NCI-H510A treated with DMSO at 0.1 percent for 48 hours (cell line): ENCODE data around the gene C20orf144.

Experiments
- DNase-seq: peaks from one replicate; lab custom pipeline; 2025; lab: John Stamatoyannopoulos, UW

The C20orf144 gene

DNA sequence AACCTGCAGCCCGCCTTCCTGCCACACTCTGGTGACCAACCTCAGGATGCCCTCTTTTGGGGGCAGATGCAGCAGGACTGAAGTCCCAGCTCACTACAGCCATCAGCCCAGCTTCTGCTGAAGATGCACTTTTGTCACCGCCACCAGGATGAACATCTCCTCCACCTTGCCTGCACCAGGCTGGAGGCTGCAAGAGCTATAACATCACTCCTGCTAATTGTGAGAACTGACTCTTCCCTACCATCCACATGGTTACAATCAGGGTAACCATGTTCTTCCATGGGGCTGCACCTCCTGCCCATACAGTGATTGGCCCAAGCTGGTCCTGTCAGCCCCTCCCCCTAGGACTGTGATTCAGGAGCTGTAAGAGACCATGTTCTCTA, 2.6 kb downstream of the C20orf144 start:
- no peak for DNase-seq

DNA sequence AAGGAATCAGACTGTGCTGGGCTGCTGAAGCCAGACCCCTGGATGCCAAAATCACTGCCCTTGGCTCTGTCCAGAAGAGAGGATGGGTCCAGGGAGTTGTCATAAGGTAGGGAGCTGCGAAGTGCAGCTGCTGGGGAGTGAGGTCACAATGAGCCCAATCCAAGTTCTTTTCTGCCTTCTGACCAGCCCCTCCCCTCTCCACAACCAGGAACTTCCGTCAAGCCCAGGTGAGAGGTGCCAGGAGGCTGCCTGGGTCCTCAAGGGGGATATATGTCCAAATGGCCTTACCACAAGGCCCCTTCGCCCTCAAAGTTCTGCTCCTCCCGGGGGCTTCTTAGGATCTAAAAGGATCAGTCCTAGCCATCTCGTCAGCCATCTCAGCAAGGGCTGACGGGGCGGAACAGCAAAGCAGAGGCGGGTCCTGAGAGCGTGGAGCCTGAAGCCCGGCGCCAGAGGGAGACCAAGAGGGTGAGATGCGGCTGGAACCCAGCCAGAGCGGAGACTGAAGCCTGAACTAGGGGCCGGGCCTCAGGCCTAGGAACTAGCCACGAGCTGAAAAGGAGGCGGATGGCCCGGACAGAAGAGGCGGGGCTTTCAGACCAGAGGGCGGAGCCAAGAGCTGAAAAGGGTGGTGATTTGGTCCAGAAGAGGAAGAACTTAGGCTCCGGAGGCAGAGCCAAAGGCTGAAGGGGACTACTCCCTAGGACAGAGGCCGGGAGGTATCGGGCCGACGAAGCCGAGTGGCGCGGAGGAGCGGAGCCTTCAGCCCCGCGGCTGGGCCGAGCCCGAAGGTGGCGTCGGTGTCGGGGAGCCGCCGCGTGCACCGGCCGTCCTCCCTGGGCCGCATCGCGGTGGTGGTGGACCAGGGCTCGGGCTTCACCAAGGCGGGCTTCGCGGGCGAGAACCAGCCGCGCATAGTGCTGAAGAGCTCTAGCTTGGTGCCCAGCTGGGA, 4.4 kb downstream of the C20orf144 start, which contains the start of gene ACTL10:
TSS of gene ACTL10 (plus strand) at position 651 of the 952 bp plus-strand sequence. CDS start 555 bp downstream, outside the sequence.
- DNase-seq, result peak; percentile 92

DNA sequence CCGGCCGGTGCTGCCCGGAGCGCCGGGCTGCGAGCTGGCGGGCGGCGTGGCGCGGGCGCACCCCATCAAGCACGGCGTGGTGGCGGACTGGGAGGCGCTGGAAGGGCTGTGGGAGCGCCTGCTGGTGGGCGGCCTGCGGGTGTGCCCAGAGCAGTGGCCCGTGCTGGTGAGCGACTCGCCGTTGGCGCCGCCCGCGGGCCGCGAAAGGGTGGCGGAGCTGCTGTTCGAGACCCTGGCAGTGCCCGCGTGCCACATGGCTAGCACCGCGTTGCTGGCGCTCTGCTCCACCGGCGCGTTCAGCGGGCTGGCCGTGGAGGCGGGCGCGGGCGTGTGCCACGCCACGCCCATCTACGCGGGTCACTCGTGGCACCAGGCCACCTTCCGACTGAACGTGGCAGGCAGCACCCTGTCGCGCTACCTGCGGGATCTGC, 5.1 kb downstream of the C20orf144 start:
- no peak for DNase-seq

DNA sequence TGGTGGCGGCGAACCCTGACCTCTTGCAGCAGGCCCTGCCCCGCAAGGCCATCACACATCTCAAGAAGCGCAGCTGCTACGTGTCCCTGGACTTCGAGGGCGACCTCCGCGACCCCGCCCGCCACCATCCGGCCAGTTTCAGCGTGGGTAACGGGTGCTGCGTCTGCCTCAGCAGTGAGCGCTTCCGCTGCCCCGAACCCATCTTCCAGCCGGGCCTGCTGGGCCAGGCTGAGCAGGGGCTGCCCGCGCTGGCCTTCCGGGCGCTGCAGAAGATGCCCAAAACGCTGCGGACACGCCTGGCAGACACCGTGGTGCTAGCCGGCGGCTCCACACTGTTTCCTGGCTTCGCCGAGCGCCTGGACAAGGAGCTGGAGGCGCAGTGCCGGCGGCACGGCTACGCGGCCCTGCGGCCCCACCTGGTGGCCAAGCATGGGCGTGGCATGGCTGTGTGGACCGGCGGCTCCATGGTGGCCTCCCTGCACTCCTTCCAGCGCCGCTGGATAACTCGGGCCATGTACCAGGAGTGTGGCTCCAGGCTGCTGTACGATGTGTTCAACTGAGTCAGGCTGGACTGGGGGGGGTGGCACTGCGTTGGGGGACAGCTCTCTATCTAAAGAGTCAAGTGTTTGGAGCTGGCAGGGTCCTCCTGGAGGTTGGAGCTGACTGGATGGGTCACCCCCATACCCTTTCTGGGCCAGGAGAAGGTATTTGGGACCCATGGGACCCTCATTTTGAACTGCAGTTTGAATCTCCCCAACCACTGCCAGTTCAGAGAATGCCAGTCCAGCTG, 5.7 kb downstream of the C20orf144 start:
- peak; percentile 35 for DNase-seq

DNA sequence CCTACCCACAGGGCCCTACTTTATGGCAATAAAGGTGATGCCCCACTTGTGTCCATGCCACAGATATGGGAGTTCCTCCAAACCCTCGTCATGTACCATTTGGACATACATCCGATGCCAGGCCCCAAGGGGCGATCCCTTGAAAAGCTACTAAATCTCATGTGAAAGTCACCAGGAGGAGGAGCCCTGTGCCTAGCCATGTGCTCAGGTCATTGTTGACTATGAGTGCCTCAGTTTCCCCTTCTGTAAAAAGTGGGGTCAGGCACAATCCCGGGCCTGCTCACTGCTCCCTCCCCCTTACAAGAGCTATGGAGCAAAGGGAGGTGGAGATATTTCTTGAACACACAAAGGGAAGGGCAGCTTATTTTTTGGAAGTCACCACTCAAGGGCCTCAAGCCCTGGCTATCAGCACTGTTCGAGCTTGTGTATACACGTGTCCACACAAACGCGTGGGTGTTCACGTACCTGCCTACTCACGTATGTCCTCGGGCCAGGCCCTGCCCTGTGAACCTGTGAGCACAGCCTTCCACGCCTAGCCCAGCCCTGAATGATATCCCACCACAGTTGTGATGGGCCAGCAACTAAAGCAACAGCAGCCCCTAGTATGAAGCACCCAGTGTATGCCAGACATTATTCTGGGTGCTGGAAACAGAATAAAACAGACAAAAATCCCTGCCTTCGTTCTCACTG, 6.5 kb downstream of the C20orf144 start:
- no peak for DNase-seq

DNA sequence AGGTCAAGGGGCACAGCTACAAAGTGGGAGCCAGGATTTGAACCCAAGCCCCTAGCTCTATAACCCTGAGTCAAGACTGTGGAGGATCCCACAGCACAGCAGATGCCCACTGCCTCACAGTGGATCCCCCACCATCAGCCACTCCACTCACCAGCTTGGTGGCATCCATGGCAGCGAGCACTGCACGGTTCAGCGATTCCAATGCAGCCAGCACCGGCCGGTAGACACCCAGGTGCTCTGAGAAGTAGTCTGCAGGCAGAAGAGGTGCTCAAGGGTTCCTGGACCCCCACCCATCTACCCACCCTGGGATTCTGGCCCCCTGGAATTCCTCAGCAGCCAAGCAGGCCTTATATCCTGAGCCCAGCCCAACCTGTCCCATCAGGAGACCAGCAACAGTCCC, 7.1 kb downstream of the C20orf144 start:
- DNase-seq, result no peak

DNA sequence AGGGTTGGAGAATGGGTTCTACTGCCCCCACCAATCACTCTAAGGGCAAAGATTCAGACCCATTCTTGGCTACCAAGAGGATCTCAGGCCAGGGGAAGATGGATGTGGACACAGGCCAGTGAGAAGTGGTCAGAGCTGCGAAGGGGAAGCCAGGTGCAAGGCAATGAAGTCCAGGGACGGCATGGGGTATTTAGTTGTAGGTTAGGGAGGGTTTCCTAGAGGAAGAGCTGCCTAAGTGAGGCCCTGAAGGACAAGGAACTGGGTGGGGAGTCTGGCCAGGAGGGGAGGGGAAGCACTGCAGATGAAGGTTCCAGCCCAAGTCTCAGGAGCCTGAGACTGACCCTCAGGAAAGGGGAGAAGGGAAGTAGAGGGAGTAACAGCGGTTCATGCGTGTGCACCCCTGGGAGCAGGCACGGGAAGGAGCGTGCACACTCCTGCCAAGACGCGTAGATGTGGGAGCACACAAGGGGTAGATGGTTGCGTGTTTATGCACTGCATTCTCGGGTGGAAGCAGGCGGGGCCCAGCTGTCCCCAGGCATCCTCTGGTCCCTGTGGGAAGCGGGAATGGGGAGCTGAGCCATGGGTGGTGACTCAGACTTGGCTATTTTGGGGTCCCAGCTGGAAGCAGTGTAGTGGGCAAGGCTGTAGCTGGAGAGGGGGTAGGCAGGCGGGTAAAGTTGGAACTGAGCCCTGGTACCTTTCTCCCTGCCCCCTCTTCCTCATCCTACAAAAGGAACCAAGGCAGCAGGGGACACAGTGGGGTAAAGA, 7.9 kb downstream of the C20orf144 start:
- no peak for DNase-seq

DNA sequence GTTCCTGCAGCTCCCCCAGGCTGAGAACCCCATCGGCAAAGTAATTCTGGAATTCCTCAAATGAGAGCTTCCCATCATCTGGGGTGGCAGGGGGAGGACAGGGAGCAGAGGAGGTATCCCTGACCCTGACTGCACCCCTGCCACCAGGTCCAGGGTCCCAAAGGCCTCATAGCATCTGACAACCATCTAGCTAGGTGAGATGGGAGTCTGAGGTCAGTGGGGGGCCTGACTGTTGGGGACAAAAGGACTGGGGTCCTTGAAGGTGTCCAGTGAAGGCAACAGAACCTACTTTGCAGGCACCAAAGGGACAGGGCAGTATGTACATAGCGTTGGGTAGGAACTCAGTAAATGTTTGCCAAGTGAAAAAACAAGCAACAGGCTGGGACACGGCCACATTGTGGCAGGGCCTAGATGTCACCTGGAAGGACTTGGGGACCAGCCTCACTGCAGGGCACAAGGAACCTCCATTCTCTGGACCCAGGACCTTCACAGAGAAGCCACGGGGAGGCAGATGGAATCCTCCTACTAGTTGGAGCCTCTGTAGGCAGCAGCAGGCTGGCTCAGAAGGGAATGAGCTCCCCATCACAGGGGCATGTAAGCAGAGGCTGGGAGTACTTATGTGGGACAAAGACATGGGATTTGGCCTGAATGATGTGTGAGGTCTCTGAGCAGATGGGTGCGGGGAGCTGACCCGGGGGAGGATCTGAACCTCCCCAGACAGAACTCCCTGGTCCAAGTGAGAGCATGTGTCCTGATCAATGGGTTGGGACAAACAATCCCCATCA, 8.8 kb downstream of the C20orf144 start:
- DNase-seq, result no peak

DNA sequence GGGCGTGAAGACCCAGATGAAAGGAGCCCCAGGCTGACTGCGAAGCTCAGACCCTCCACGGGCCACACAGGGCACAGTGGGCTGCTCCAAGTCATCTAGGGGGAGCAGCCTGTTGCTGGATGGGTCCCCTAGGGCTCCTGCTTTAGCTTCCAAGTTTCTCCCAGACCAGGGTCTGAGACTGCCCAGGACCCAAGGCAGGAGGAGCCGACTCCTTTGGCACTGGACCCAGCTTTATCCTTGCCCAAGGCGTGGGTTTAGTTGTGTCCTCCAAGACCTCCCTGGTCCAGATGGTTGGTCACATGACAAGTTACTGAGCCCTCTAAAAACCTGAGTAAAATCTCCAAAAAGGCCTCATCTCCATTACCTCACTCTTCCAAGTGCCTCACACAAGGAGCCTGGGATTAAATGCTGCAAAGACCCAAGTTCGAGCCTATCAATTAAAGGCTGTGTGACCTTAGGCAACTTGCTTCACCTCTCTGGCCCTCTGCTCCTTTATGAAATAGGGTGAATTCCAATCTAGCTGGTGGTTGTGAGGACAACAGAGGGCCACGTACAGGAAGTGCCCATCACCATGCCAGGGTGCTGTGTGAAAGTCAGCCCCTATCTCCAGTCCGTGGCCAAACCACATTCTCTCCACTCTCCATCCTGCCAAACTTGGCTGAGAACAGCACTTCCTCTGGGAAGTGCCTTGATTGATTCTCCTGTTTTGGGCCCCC, 9.6 kb downstream of the C20orf144 start:
- no peak for DNase-seq

DNA sequence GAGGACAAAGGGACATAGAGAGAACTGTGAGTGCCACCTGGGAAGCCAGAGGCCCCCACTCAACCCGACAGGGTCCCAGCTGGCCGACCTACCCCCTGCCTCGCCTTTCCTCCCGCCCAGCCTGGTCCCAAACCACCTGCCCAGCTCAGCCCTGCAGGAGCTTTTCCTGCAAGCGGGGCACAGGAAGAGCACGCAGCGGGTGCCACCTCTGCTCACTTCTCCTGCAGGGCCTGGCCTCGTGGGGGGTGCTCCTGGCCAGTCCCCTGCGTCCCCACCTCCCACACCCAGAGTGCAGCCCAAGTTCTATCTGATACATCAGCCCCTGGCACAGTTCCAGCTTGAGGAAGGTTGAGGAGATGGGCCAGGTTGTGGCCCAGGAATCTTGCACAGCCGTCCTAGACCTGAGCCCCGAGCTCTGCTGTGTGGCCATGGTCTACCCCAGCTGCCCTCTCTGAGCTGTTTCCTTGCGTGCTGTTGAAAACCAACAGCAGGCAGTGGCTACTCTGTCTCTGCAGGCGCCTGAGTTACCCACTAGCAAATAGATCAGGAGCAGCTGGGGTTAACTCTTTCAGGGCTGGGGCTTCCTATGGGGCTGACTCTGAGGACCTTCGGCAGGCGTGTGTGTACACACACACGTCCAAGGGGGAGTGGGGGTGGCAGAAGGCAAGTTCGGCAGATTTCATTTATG, 10.4 kb downstream of the C20orf144 start:
- peak; percentile 26 for DNase-seq

DNA sequence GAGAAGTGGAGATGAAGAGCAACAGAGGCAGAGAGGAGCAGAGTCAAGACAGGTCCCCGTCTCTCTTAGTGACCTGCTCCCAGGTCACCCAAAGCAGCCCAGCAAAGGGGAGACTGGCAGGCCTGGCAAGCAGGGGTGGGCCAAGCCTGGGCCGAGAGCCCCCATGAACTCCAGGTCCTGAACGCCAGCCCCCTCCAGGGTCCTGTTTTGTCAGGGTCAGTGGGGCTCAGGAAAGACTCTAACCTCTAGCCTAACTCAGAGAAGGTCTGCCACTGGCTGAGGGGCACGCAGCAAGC, 10.9 kb downstream of the C20orf144 start:
- no peak for DNase-seq

DNA sequence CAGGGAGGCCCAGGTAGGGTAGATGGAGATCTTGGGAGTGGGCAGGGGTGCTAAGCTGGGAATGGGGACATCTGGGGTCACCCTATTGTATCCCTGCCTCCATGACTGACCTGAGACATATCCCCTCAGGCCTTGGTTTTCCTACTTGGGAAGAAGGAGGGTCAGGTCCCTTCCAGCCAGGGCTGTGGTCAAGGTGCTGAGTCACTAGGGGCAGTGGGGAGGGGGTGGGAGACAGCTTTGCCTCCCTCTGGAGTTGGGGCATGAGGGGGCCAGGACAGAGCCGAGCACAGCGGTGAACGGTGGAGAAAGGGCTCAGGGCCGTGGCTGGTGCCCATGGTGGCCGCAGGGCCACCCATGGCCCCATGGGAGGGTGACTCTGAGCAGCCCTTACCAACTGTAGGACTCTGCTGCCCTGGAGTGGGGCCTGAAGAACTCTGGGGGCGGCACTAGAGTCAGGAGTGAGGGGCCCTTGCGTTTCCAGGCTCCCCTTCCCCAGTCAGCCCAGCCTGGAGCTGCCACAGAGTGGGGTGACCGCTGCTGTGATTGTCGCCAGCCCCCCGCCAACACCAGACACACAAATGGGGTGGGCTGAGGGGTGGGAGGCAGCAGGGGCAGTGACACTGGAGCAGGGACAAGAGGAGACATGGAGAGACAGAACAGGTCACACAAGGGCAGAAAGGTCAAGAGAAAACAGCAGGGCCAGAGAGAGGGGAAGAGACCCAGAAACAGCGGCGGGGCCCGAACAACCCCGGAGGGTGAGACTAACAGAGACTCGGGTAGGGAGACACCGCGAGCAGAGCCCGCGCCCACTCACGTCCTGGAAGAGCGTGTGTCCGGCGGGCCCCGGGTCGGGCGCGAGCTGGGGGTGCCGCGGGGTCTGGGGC, 11.5 kb downstream of the C20orf144 start:
- DNase-seq, result no peak

DNA sequence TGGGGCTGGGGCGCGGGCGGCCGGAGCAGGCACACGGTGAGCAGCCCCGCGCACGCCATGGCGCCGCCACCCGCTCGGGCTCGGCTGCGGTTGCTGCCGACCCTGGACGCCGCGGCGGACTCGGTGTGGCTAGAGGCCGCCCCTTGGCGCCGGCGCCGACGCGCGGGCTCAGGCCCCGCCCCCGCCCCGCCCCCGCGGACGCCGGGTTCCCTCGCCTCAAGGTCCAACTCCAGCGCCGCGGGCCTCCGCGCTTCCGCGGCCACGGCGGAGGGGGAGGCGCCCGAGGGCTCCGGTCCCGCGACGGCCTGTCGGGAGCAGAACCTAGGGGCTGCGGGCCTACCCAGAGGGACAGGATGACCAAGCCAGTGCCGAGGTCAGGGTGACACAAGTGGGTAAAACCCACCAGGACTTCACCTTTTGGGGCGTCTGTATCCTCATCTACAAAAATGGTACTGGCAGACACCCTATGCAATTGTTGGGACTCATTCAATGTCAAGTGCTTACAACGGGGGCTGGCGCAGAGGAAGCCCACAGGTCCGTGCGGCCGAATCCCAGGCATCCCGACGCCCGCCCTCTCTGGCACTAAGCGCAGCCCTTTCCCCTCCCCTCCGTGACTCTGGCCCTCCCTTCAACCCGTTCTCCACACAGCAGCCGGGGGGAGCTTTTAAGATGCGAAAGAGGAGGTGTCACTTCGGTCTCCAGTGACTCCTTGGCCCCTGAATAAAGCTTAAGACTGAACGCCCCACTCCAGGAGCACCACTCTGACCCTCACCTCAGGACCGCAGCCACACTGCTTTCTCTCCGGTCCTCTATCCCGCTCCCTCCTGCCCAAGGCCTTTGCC, 12.4 kb downstream of the C20orf144 start, which contains the start of gene NECAB3:
TSS of gene NECAB3 (minus strand) at position 135 of the 842 bp plus-strand sequence. CDS start at position 59, 76 bp downstream.
- peak; percentile 77 for DNase-seq

DNA sequence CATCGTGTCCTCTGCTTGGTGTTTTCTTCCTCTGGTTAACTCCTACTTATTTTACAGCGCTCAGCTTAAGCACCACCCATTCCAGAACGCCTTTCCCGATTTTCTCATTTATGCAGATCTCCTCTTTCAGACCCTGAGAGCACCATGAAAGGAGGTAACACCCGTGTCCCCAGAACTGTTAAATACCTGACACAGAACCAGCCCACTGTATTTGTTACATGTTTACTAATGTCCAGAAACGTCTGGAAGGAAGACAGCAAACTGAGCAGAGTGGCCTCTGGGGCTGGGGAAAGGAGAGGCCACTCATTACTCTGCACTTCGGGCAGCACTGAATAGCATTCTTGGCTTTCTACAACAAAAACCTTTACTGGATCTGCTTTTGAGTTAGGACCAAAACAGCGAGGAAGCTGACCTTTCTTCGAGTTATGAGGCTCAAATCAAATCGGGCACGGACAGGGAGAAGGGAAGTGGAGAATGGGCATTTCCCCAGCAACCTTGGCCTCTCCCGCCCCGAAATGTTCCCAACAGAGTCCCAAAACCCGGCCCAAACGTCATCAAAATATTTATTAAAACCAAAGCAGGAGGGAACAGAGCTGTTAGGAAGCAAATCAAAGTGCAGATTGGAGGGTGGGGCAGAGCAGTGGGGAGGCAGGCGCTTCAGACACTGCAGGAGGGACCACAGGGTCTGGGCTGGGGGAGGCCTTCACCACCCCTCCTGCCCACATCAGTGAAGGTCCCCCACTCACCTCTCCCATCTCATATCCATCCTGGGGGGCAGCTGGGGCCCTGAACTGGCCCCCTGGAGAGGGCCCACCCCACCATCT, 13.2 kb downstream of the C20orf144 start:
- DNase-seq, result peak; percentile 69

DNA sequence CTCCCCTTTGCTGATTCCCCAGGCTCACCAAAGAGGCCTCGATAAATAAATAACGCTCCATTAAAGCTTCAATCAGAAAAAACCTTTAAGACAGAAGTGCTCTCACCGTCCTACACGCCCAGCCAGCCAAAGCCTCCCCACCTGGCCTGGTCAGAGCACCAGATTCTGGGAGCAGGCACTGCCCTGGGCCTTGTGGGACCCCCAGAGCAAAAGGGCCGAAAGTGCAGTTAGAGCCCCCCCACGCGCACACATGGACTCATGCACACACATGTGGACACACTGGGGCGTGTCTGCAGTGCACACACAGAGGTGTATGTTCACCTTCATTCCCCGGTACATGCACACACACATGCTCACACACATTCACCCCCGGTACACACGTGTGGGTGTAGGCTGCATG, 14.0 kb downstream of the C20orf144 start:
- DNase-seq, result no peak
